ENCODE data around the gene ULK1. TPM values are rescaled to one million over a fixed set of nuclear protein-coding genes. Genes with fewer than 3 reads are reported as not detected.

ULK1 gene
- total and polyA plus RNA-seq, 8 donors, result 23.3 to 106 (median 54.2) TPM

DNA sequence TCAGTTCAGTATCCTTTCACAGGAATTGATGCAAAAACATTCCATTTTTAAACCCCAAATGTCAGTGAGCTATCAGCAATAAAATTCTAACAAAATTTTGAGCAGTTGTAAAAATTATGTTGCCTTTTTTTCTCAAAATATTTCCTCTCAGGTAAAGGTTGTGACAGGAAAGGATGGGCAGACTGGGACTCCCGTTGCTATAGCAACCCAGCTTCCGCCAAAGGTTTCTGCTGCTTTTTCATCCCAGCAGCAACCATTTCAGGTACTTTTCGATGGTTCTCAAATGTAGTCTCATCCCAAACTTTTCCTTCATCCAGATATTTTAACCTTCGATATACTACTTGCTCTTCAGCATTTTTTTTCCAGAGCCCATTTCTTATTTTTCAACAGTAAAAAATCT lies 69.0 kb downstream of the ULK1 start:
- TF ChIP-seq, protein P1, sequence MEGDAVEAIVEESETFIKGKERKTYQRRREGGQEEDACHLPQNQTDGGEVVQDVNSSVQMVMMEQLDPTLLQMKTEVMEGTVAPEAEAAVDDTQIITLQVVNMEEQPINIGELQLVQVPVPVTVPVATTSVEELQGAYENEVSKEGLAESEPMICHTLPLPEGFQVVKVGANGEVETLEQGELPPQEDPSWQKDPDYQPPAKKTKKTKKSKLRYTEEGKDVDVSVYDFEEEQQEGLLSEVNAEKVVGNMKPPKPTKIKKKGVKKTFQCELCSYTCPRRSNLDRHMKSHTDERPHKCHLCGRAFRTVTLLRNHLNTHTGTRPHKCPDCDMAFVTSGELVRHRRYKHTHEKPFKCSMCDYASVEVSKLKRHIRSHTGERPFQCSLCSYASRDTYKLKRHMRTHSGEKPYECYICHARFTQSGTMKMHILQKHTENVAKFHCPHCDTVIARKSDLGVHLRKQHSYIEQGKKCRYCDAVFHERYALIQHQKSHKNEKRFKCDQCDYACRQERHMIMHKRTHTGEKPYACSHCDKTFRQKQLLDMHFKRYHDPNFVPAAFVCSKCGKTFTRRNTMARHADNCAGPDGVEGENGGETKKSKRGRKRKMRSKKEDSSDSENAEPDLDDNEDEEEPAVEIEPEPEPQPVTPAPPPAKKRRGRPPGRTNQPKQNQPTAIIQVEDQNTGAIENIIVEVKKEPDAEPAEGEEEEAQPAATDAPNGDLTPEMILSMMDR (IDR thresholded peaks at IDR 0.05), result no peak
- H3K4me3 ChIP-seq, result no peak overlapping the region
- H3K9me3 ChIP-seq, result no peaks in the 10 kb centered on the region
- H3K36me3 ChIP-seq, result peaks cover 0 to 6% (median 0%) of the 10 kb centered on the region in 3 donors
- DNase-seq, result no peak
- no peak for ATAC-seq
- intact Hi-C loops (cut with DNase I), result no loop called here
- FAIRE-seq, result no peak
- no peaks in the 10 kb centered on the region for H3K27me3 ChIP-seq
- H3K27ac ChIP-seq, result no peak overlapping the region
- WGBS, 2 donors, result 81 to 85% methylated on average over 4 of the region's 4 CpGs
- peaks cover 8 to 29% (median 19%) of the 10 kb centered on the region in 3 donors for H3K4me1 ChIP-seq

DNA sequence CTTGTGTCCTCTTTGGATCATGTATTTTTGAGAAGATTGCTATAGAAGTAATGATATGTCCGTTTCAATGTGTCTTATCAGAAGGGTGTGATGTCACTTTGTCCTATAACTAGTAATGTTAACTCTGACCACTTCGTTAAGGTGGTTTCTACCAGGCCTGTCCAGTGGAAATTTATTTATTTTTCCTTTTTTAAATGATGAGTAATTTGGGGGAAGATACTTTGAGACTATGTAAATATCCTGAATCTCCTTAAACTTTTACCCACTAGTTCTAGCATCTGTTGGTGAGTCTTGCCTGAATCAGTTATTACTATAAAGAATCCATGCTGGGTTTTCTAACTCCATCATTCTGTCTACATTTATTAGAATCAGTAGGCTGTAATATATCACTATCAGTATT lies 70.7 kb downstream of the ULK1 start:
- Histone ChIP-seq H3K27ac (no peak overlapping the region), H3K4me3 (no peak overlapping the region), H3K27me3 (no peaks in the 10 kb centered on the region), H3K4me1 (peaks cover 0 to 13% (median 6%) of the 10 kb centered on the region in 3 donors), H3K36me3 (peaks cover 0 to 6% (median 0%) of the 10 kb centered on the region in 3 donors), H3K9me3 (no peaks in the 10 kb centered on the region)
- TF ChIP-seq, protein P1 (IDR thresholded peaks at IDR 0.05), result no peak
- no peak for FAIRE-seq
- intact Hi-C loops (cut with DNase I), result no loop called here
- ATAC-seq, result no peak
- WGBS, 2 donors, result 61 to 67% methylated on average over 2 of the region's 2 CpGs
- DNase-seq, result no peak

DNA sequence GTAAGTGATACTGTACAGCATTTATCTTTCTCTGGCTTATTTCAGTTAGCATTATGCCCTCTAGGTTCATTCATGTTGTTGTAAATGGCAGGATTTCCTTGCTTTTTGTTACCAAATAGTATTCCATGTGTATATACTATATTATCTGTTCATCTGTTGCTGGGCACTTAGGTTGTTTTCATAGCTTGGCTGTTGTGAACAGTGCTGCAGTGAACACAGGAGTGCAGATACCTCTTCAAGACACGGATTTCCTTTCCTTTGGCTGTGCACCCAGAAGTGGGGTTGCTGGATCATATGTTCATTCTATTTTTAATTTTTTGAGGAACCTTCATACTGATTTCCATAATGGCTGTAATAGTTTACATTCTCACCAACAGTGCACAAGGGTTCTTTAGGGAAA lies 76.8 kb downstream of the ULK1 start:
- ATAC-seq, result no peak
- H3K9me3 ChIP-seq, result no peaks in the 10 kb centered on the region
- H3K4me3 ChIP-seq, result no peak overlapping the region
- WGBS, 2 donors, result 60 to 68% methylated on average over 1 of the region's 1 CpG
- no peak for FAIRE-seq
- no peaks in the 10 kb centered on the region for H3K4me1 ChIP-seq
- no peak for DNase-seq
- H3K36me3 ChIP-seq, result no peaks in the 10 kb centered on the region
- intact Hi-C loops (cut with DNase I), result no loop called here
- H3K27ac ChIP-seq, result no peak overlapping the region
- no peaks in the 10 kb centered on the region for H3K27me3 ChIP-seq
- TF ChIP-seq, protein P1 (IDR thresholded peaks at IDR 0.05), result no peak

Other genes with a start within 250 kb of the ULK1 start
- gene SFSWAP, start 183.5 kb upstream of the ULK1 start, total RNA-seq, result 10 to 100 TPM; 12.9 to 25.0 (median 18.1) TPM
- 10 to 100 TPM; 41.2 to 50.7 TPM for gene SFSWAP, start 183.5 kb upstream of the ULK1 start, polyA plus RNA-seq
- 1 to 10 TPM in 5 of 6 donors, under 1 TPM in 1; 0.58 to 2.9 (median 2.0) TPM for gene MMP17, start 66.2 kb upstream of the ULK1 start, total RNA-seq
- 10 to 100 TPM; 15.0 to 21.5 TPM for gene MMP17, start 66.2 kb upstream of the ULK1 start, polyA plus RNA-seq
- gene PUS1, start 34.7 kb downstream of the ULK1 start, total RNA-seq, result 10 to 100 TPM in 4 of 6 donors, 1 to 10 TPM in 2; 7.6 to 16.5 (median 13.2) TPM
- 10 to 100 TPM; 31.7 to 35.4 TPM for gene PUS1, start 34.7 kb downstream of the ULK1 start, polyA plus RNA-seq
- gene EP400, start 55.3 kb downstream of the ULK1 start, total RNA-seq, result 10 to 100 TPM; 16.1 to 24.3 (median 16.7) TPM
- 10 to 100 TPM; 15.9 to 22.8 TPM for gene EP400, start 55.3 kb downstream of the ULK1 start, polyA plus RNA-seq
- gene DDX51, start 249.7 kb downstream of the ULK1 start, total RNA-seq, result 10 to 100 TPM in 4 of 6 donors, 1 to 10 TPM in 2; 7.8 to 15.6 (median 12.4) TPM
- gene DDX51, start 249.7 kb downstream of the ULK1 start, polyA plus RNA-seq, result 10 to 100 TPM; 32.9 to 46.7 TPM
- gene NOC4L, start 249.8 kb downstream of the ULK1 start, total RNA-seq, result 10 to 100 TPM in 1 of 6 donors, 1 to 10 TPM in 5; 6.8 to 10.9 (median 8.1) TPM
- gene NOC4L, start 249.8 kb downstream of the ULK1 start, polyA plus RNA-seq, result 10 to 100 TPM; 32.8 to 45.8 TPM

All from pancreas (tissue), 10 donors.